Ascending aorta (tissue), 2 donors: ENCODE data around the gene DYSF. TPM values are rescaled to one million over a fixed set of nuclear protein-coding genes. Genes with fewer than 3 reads are reported as not detected.

Experiments
- DNase-seq, 2 donors: peaks; one replicate each; pipeline ENCODE4 v3.0.0-alpha.2; 2019; ENCODE audit warnings: low spot score in 2 of 2
- H3K27ac ChIP-seq, 2 donors: fragments of 200-600 bp; sonication (generic); one replicate each; pipeline ENCODE4 v1.5.1; 2016 to 2017; ENCODE audit warnings: mild to moderate bottlenecking in 1 of 2
- H3K27me3 ChIP-seq: fragments of 200-600 bp; sonication (generic); one replicate; pipeline ENCODE4 v1.5.1; 2017
- H3K36me3 ChIP-seq, 2 donors: fragments of 200-600 bp; sonication (generic); one replicate each; pipeline ENCODE4 v1.5.1; 2016
- H3K4me1 ChIP-seq, 2 donors: fragments of 200-600 bp; sonication (generic); one replicate each; pipeline ENCODE4 v1.5.1; 2016 to 2017; ENCODE audit warnings: mild to moderate bottlenecking in 1 of 2
- H3K4me3 ChIP-seq, 2 donors: fragments of 200-600 bp; sonication (generic); one replicate each; pipeline ENCODE4 v1.5.1; 2016 to 2017; ENCODE audit warnings: mild to moderate bottlenecking in 1 of 2
- H3K9me3 ChIP-seq, 2 donors: fragments of 200-600 bp; sonication (generic); one replicate each; pipeline ENCODE4 v1.5.1; 2016
- CTCF ChIP-seq, 3 experiments: fragments of 200-600 bp in 2 of 3; fragments of 450-650 bp in 1 of 3; sonication (generic) in 2 of 3; IDR thresholded peaks; one replicate each; pipeline ENCODE4 v1.5.1; 2016 to 2019; ENCODE audit warnings: antibody characterized with exemption in 3 of 3, mild to moderate bottlenecking in 1 of 3, moderate library complexity in 1 of 3
- intact Hi-C: fragments of 100-400 bp; cut with DNase I; formaldehyde crosslinking; loops from one replicate; pipeline ENCODE4 v1.15.1; 2023
- total RNA-seq: library from RNA; depleted of rRNA; stranded (reverse); fragments of >200 nt; gene quantifications from one replicate; pipeline ENCODE4 v1.1.0, GENCODE V29; 2016

Gene DYSF
- total RNA-seq, 1 donor from 2014 or later = 58.3 TPM

DNA sequence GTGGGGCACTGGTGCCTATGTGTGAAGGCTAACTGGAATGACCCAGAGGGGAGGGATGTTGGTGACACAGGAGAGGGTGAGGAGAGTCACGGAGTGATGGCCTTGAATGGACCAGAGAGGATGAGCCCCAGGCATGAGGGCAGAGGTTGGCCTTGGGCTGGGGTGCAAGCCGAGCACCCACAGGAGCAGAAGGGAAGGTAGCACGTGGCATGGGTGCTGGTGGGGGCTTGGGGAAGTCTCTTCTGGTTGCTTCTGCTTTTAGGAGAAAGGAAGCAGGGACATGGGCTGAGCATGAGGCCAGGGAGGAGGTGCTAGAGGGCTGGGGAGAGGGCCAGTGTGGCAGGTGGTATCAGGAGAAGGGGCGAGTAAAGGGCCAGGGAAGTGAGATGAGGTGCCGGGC, 183.8 kb downstream of the DYSF start:
- DNase-seq = no peak
- Histone ChIP-seq H3K27ac (no peak overlapping the region), H3K9me3 (no peaks in the 10 kb centered on the region), H3K27me3 (no peaks in the 10 kb centered on the region), H3K36me3 (no peaks in the 10 kb centered on the region), H3K4me3 (no peak overlapping the region), H3K4me1 (no peaks in the 10 kb centered on the region)
- intact Hi-C loops = no loop called here
- TF ChIP-seq CTCF (IDR thresholded peaks at IDR 0.05) = no peak

GRCh38 chr2:71637736-71638135, 184.4 kb downstream of the DYSF start:
- no peak for DNase-seq
- no peak for TF ChIP-seq CTCF (IDR thresholded peaks at IDR 0.05)
- intact Hi-C loops = no loop called here

DNA sequence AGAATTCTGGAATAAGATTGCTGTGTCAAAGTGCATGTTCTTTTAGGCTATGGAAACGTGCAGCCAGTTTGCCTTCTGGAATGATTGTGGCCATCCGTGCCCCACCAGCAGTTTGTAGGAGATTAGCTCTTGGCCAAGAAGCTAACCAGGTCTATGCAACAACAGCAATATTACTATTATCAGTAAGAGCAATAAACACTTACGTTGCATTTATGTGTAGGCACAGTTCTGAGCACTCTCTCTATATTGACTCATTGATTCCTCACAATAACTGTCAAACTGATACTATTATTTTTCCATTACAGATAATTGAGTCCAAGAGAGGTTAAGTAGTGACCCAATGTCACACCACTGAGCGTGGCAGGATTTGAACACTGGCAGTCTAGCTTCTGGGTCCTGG, 186.4 kb downstream of the DYSF start:
- no peak overlapping the region for H3K4me3 ChIP-seq
- no peak for TF ChIP-seq CTCF (IDR thresholded peaks at IDR 0.05)
- H3K4me1 ChIP-seq = no peaks in the 10 kb centered on the region
- DNase-seq = no peak
- H3K9me3 ChIP-seq = no peaks in the 10 kb centered on the region
- no peaks in the 10 kb centered on the region for H3K36me3 ChIP-seq
- H3K27me3 ChIP-seq = no peaks in the 10 kb centered on the region
- H3K27ac ChIP-seq = no peak overlapping the region
- intact Hi-C loops = no loop called here

More at GRCh38 chr2:71637736-71638135, 184.4 kb downstream of the DYSF start:
- Histone ChIP-seq H3K36me3 (no peaks in the 10 kb centered on the region), H3K9me3 (no peaks in the 10 kb centered on the region), H3K4me1 (no peaks in the 10 kb centered on the region), H3K4me3 (no peak overlapping the region), H3K27ac (no peak overlapping the region), H3K27me3 (no peaks in the 10 kb centered on the region)

DNA sequence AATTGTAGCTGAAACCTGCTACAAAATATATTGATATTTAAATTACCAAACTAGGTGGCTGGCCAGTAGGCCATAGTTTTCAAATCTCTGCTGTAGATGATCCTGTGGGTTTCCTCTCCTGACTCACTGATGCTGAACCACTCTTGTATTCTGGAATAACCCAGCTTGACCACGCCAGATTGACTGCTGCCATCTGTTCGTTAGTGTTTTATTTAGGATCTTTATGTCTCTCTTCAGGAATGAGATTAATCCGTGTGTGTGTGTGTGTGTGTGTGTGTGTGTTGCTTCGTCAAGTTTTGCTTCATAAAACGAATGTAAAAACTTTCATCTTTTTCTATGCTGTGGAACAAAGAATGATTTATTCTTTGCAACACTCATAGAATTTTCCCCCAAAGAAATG, 187.1 kb downstream of the DYSF start:
- H3K36me3 ChIP-seq = no peaks in the 10 kb centered on the region
- H3K9me3 ChIP-seq = no peaks in the 10 kb centered on the region
- intact Hi-C loops = no loop called here
- no peaks in the 10 kb centered on the region for H3K27me3 ChIP-seq
- H3K4me1 ChIP-seq = peaks cover 0 to 4% of the 10 kb centered on the region in 2 donors
- no peak overlapping the region for H3K4me3 ChIP-seq
- no peak for DNase-seq
- no peak overlapping the region for H3K27ac ChIP-seq
- TF ChIP-seq CTCF (IDR thresholded peaks at IDR 0.05) = no peak

- no peak overlapping the region for H3K4me3 ChIP-seq
- H3K27ac ChIP-seq = no peak overlapping the region
- no peaks in the 10 kb centered on the region for H3K27me3 ChIP-seq
- H3K36me3 ChIP-seq = no peaks in the 10 kb centered on the region
- intact Hi-C loops = no loop called here
- no peak for DNase-seq
- peaks cover 0 to 7% of the 10 kb centered on the region in 2 donors for H3K9me3 ChIP-seq
- no peak for TF ChIP-seq CTCF (IDR thresholded peaks at IDR 0.05)
- H3K4me1 ChIP-seq = peaks cover 4 to 12% of the 10 kb centered on the region in 2 donors
These were observed 190.5 kb downstream of the DYSF start for GRCh38 chr2:71643674-71644357.
